Breast epithelium (tissue), 4 donors: ENCODE data around the gene RTN3. TPM values are rescaled to one million over a fixed set of nuclear protein-coding genes. Genes with fewer than 3 reads are reported as not detected.
A peak's percentile ranks its signal among the peaks of the same experiment; 100 is the strongest.

Experiments
- DNase-seq, 2 donors: peaks; one replicate each; pipeline ENCODE4 v3.0.0-alpha.2; 2019; ENCODE audit warnings: low spot score in 2 of 2
- H3K27ac ChIP-seq, 2 donors: fragments of 200-600 bp; sonication (generic) in 1 of 2; one replicate each; pipeline ENCODE4 v1.5.1; 2016 to 2019; ENCODE audit warnings: mild to moderate bottlenecking in 1 of 2
- H3K27me3 ChIP-seq, 2 donors: fragments of 200-600 bp; sonication (generic) in 1 of 2; one replicate each; pipeline versions ENCODE4 v1.5.1 to v1.6.0; 2017 to 2019; ENCODE audit warnings: control low read depth in 1 of 2, mild to moderate bottlenecking in 1 of 2
- H3K36me3 ChIP-seq: fragments of 200-600 bp; one replicate; pipeline ENCODE4 v1.5.1; 2019
- H3K4me1 ChIP-seq, 2 donors: fragments of 200-600 bp; sonication (generic); one replicate each; pipeline ENCODE4 v1.5.1; 2016 to 2019; ENCODE audit warnings: control low read depth in 1 of 2
- H3K4me3 ChIP-seq, 3 donors: fragments of 200-600 bp; sonication (generic); 1 replicate in 2 of 3; 2 replicates in 1 of 3; pipeline ENCODE4 v1.5.1; 2016 to 2019; ENCODE audit warnings: mild to moderate bottlenecking in 3 of 3, moderate library complexity in 2 of 3
- H3K9me3 ChIP-seq, 2 donors: fragments of 200-600 bp; sonication (generic) in 1 of 2; one replicate each; pipeline ENCODE4 v1.5.1; 2016 to 2019; ENCODE audit warnings: control low read depth in 1 of 2
- CTCF ChIP-seq, 3 donors: fragments of 450-650 bp; IDR thresholded peaks; one replicate each; pipeline ENCODE4 v1.5.1; 2016 to 2017; ENCODE audit warnings: antibody characterized with exemption in 3 of 3, mild to moderate bottlenecking in 3 of 3, moderate library complexity in 3 of 3
- POLR2A ChIP-seq: fragments of 450-650 bp; IDR thresholded peaks from one replicate; pipeline ENCODE4 v1.6.1; 2016; ENCODE audit warnings: antibody characterized with exemption, mild to moderate bottlenecking, moderate library complexity
- POLR2AphosphoS5 ChIP-seq, 3 donors: sonication (generic); formaldehyde crosslinking; IDR thresholded peaks; one replicate each; pipeline ENCODE4 v1.6.1; 2017; ENCODE audit warnings: antibody characterized with exemption in 3 of 3
- intact Hi-C: fragments of 100-400 bp; cut with DNase I; formaldehyde crosslinking; loops from one replicate; pipeline ENCODE4 v1.15.1; 2023; ENCODE audit warnings: low total_unique reads
- total RNA-seq, 3 donors: library from RNA; depleted of rRNA; stranded (reverse); fragments of >200 nt; gene quantifications; one replicate each; pipeline ENCODE4 v1.1.0, GENCODE V29; 2016

RTN3 gene
- total RNA-seq, 3 donors from 2014 or later: 115 to 199 (median 162) TPM

GRCh38 chr11:63756919-63757761, 75.8 kb downstream of the RTN3 start:
- Histone ChIP-seq H3K4me1 (no peaks in the 10 kb centered on the region), H3K27ac (no peak overlapping the region), H3K27me3 (no peaks in the 10 kb centered on the region), H3K9me3 (no peaks in the 10 kb centered on the region), H3K4me3 (no peak overlapping the region), H3K36me3 (no peaks in the 10 kb centered on the region)
- TF ChIP-seq POLR2AphosphoS5 (IDR thresholded peaks at IDR 0.05) (no peak), CTCF (IDR thresholded peaks at IDR 0.05) (no peak), POLR2A (no peak)
- intact Hi-C loops: no loop called here
- DNase-seq: no peak

- intact Hi-C loops: loop anchor here (5.0 kb wide), 1 partner anchor 197 kb away; no protein-coding TSS in a partner anchor
- Histone ChIP-seq H3K4me3 (no peak overlapping the region), H3K27ac (no peak overlapping the region), H3K9me3 (no peaks in the 10 kb centered on the region), H3K36me3 (no peaks in the 10 kb centered on the region), H3K4me1 (peaks cover 0 to under 1% of the 10 kb centered on the region in 2 donors), H3K27me3 (no peaks in the 10 kb centered on the region)
- TF ChIP-seq POLR2AphosphoS5 (IDR thresholded peaks at IDR 0.05) (no peak), POLR2A (no peak), CTCF (IDR thresholded peaks at IDR 0.05) (no peak)
- no peak for DNase-seq
These were observed 79.3 kb downstream of the RTN3 start for GRCh38 chr11:63760487-63761079.

- no peak for TF ChIP-seq POLR2A
- no peak for TF ChIP-seq POLR2AphosphoS5 (IDR thresholded peaks at IDR 0.05)
- TF ChIP-seq CTCF (IDR thresholded peaks at IDR 0.05): no peak
- intact Hi-C loops: loop anchor here (5.0 kb wide), 1 partner anchor 196 kb away; no protein-coding TSS in a partner anchor
- Histone ChIP-seq H3K4me3 (no peak overlapping the region), H3K27me3 (no peaks in the 10 kb centered on the region), H3K9me3 (no peaks in the 10 kb centered on the region), H3K27ac (peak overlapping the region in 1 of 2 donors; percentile 30), H3K4me1 (peaks cover 0 to 7% of the 10 kb centered on the region in 2 donors), H3K36me3 (no peaks in the 10 kb centered on the region)
- no peak for DNase-seq
These were observed 79.9 kb downstream of the RTN3 start for GRCh38 chr11:63761188-63761587.

GRCh38 chr11:63761931-63762653, 80.8 kb downstream of the RTN3 start:
- intact Hi-C loops: loop anchor here (5.0 kb wide), 1 partner anchor 195 kb away; no protein-coding TSS in a partner anchor
- no peak for DNase-seq
- Histone ChIP-seq H3K27me3 (no peaks in the 10 kb centered on the region), H3K4me1 (peaks cover 0 to 15% of the 10 kb centered on the region in 2 donors), H3K36me3 (no peaks in the 10 kb centered on the region), H3K9me3 (no peaks in the 10 kb centered on the region), H3K4me3 (peak overlapping the region; percentile 43 to 68 (median 48)), H3K27ac (peak overlapping the region; percentile 69 to 88)
- TF ChIP-seq CTCF (IDR thresholded peaks at IDR 0.05) (no peak), POLR2A (no peak), POLR2AphosphoS5 (IDR thresholded peaks at IDR 0.05) (no peak)
